Cortex of kidney (tissue), 1 donor: ENCODE data around the gene PIK3R3.
"Not testable (repeated sequence)": the region's sequence is repeated elsewhere in the genome, so short reads cannot be mapped to it uniquely, and the experiment has no call there.

Experiments
- DNase-seq: peaks from one replicate; lab custom pipeline; 2025; lab: John Stamatoyannopoulos, UW

Gene PIK3R3

DNA sequence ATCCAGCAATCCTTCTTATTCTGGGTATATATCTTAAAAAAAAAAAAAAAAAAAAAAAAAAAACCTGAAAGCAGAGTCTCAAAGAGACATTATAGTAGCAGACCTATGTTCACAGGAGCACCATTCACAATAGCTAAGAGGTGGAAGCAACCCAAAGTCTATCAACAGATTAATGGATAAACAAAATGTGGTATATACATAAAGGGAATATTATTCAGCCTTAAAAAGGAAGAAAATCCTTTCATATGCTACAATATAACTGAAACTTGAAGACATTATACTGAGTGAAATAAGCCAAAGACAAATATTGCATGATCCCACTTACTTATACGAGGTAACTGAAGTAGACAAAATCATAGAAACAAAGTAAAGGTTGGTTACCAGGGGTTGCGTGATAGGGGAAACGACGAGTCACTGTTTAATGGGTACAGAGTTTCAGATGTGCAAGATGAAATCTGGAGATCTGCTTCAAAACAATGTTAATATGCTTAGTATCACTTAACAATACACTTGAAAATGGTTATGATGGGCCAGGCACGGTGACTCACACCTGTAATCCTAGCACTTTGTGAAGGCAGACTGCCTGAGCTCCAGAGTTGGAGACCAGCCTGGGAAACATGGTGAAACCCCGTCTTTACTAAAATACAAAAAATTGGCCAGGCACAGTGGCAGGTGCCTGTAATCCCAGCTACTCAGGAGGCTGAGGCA is 29.5 kb downstream of the PIK3R3 start:
- no peak for DNase-seq

GRCh38 chr1:46099215-46099614 is 33.2 kb downstream of the PIK3R3 start:
- DNase-seq, result no peak

- DNase-seq, result no peak
These were observed 34.3 kb downstream of the PIK3R3 start for GRCh38 chr1:46098027-46098712.

DNA sequence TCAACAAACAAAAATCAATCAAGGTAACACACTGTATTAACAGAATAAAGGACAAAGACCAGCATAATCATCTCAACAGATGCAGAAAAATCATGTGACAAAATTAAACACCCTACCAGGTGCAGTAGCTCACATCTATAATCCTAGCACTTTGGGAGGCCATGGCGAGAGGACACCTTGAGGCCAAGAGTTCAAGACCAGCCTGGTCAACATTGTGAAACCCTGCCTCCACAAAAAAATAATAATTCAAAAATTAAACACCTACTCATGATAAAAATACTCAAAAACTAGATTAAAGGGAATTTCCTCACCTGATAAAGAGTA is 35.3 kb downstream of the PIK3R3 start:
- no peak for DNase-seq

- no peak for DNase-seq
These were observed 35.9 kb downstream of the PIK3R3 start for GRCh38 chr1:46096269-46097148.

DNA sequence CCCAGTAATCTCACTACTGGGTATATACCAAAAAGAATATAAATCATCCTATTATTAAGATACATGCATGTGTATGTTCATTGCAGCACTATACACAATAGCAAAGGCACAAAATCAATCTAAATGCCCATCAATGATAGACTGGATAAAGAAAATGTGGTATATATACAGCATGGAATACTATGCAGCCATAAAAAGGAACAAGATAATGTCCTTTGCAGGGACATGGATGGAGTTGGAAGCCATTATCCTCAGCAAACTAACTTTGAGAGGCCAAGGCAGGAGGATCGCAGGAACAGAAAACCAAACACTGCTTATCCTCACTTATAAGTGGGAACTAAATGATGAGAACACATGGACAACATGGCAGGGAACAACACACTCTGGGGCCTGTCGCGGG is 37.3 kb downstream of the PIK3R3 start:
- not testable (repeated sequence) for DNase-seq

- no peak for DNase-seq
These were observed 37.9 kb downstream of the PIK3R3 start for GRCh38 chr1:46094471-46095005.

GRCh38 chr1:46093832-46094231 is 38.6 kb downstream of the PIK3R3 start:
- not testable (repeated sequence) for DNase-seq

DNA sequence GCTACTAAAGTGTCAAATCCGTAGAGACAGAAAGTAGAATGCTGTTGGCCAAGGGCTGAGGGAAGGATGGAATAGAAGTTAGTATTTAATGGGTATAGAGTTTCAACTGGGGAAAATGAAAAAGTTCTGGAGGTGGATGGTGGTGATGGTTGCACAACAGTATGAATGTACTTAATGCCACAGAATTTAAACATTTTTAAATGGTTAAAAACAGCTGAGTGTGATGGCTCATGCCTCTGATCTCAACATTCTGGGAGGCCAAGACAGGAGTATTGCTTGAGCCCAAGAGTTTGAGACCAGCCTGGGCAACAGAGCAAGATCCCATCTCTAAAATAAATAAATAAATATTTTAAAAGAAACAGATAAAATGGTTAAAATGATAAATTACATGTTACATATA is 44.5 kb downstream of the PIK3R3 start:
- no peak for DNase-seq

GRCh38 chr1:46086576-46086975 is 45.9 kb downstream of the PIK3R3 start:
- no peak for DNase-seq

DNA sequence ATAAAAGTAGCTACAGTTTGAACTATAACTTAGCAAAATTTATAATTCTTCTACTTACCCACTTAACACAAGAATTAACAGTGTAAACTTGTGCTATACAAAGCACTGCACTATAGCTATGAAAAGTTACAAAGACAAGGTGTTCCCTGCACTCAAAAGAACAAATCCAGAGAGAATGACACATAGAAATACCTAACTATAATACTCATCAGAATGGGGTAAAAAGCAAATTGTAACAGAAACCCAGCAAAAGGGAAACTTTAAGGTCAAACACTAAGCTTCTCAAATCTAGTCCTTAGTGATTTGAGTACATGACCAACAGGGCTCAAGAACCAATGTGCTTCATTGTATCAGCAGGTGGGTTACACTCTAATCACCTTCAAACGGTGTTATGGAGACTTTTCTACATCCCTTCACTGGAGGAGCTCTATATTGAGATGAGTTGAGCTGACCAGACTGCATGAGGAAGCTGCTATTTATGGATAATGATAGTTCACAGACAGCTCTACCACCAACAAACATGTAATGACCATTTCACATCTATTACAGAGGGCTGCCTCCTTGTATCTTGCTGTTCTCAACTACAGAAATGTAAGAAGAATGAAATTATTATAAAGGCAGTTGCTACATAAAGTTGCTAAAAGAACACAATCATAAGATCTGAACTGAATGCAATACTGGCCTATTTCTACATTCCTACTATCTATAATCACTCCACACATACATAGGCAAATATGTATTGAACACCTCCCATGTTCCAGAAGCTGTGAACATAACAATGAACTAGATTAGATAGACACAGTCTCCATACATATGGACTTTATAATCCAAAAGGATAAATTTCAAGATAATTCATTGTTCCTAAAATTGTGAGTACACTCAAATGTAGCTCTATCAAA is 47.6 kb downstream of the PIK3R3 start:
- no peak for DNase-seq

GRCh38 chr1:46083579-46083978 is 48.9 kb downstream of the PIK3R3 start:
- DNase-seq, result no peak

DNA sequence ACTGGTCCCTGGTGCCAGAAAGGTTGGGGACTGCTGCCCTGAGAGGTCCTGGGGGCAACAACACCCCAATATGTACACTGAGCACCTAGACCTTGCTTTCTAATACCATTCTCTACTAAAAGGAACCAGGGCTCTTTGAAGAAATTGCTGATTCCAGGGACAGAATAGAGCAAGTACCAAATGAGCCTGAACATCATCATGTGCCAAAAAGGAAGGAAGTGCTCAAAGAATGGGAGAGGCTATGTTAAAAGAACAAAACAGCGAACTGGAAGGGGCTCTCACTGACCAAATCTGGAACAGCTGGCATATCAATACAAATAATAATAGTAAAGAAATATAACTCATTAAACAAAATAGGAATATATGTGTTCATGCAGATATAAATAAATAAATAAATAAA is 50.8 kb downstream of the PIK3R3 start:
- DNase-seq, result no peak

- DNase-seq, result no peak
These were observed 51.2 kb downstream of the PIK3R3 start for GRCh38 chr1:46081206-46081605.

DNA sequence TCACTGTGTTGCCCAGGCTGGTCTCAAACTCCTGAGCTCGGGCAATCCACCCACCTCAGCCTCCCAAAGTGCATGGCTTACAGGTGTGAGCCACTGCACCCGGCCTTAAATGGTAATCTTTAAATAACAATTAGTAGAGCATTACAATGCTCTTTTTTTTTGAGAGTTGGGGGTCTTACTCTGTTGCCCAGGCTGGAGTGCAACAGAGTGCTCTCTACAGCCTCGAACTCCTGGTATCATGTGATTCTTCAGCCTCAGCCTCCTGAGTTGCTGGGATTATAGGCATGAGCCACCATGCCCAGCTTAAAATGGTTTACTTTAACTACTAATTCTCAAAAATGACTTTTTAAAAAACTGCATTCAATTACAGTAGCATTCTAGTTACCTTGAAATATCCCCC is 52.2 kb downstream of the PIK3R3 start:
- DNase-seq, result no peak

DNA sequence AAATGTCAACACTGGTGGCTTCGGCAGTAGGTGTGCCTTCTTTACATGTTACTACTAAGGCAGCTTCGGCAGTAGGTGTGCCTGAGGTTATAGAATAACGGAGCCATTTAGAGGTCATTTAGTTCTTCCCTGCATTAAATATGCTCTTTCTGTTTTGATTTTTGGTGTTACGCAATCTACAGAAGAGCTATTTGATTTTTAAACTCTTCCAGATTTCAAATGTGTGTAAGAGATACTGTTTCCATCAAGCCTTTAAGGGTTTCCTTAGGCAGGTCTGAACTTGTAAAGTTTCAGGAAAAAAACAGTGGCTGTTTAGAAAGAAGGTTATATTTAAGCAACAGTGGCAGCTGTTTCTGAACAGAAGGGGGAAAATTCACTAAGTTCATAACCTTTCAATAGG is 54.8 kb downstream of the PIK3R3 start:
- DNase-seq, result no peak

GRCh38 chr1:46076343-46076742 is 56.1 kb downstream of the PIK3R3 start:
- DNase-seq, result no peak

DNA sequence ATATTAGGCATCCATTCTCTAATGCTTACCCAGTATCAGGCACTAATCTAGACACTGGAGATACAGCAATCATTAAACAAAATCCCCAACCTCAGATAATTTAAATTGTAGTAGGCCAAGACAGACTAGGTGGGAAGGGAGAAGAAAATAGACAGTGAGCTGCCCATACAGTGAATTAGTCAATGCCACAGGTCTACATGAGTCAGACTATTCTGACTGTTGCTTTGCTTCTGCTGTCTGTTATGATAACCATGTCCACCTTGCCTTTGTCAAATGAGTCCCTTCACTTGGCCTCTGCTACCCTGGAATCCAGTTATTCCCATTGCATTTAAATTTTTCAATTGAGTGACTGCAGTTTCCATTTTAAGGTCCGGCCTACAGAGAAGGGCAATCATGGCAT is 59.5 kb downstream of the PIK3R3 start:
- no peak for DNase-seq

DNA sequence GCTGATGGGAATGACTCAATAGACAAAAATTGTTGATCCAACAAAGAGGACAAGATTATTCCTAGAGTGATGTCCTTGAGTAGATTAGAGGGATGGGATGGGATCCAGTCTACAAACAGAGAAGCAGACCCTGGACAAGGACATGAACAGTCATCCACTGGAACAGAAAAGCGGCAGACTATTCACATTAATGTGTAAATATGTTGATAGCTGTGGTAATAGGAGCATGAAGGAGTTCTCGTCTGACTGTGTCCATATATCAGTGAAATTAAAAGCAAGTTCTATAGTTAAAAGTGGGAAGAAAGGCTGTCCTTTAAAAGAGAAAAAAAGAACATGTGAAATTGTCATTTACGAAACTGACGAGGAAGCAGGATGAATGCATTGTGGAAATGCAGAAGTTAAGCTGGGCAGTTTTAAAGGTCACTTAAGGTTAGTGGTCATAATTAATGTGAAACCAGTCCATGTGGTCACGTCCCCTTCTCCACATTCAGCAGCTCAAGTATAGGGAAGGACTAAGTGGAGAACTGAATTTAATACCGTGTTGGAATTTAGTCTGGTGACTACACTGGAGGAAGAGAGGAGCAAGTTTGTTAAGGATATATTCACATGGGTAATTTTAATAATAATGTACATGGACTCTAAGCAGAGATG is 62.1 kb downstream of the PIK3R3 start:
- no peak for DNase-seq

DNA sequence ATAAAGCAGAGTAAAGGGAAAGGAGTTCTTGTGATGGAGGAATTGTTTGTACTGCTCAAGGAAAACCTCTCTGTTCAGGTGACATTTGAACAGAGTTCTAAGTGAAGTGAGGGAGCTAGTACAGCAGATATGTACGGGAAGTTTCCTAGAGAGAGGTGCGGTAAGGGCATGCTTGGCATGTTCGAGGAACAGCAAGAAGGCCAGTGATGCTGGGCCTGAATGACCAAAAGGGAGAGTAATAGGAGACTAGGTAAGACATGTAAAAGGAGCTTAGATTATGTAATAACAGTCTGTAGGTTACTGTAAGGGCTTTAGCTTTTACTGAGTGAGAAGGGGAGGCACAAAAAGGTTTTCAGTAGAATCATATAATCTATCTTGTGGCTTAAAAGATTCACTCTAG is 63.9 kb downstream of the PIK3R3 start:
- DNase-seq, result no peak

DNA sequence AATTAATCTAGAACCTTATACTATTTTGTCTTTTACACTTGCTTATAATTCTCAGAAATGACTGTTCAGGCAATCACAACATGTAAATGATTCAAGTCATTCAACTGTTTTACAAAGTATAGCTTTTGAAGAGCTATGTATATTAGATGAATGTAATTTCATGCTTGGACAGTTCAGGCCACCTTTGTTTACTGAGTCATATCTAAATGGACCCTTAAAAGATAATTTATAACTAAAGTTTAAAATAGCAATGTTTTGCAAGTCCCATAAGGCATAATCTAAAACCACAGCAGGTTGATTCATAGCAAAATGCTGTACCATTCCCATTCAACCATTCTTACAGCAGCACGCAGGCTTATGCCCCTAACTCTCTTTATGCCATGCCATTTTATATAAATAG is 64.8 kb downstream of the PIK3R3 start:
- no peak for DNase-seq
